ENCODE measurements around the gene OR2M3. TPM values are rescaled to one million over a fixed set of nuclear protein-coding genes. Genes with fewer than 3 reads are reported as not detected.

Gene OR2M3
- total and polyA plus RNA-seq, 2 of the 4 experiments (the other 2 are of a cell fraction): not detected

- intact Hi-C loops (cut with micrococcal nuclease): no loop called here
- no CpG with 5 or more reads among the region's 2 CpGs for WGBS, 2 experiments (ENCODE audit: extremely low coverage in 2 of 2, insufficient read length in 1 of 2)
- ATAC-seq (ENCODE audit: low read depth) (no peak), DNase-seq (no peak)
- in situ Hi-C loops (cut with MboI; ENCODE audit: low sequenced_read_pairs): no loop called here
- Histone ChIP-seq H2BK15ac (ENCODE audit: low read depth, low read length) (no peak within 1 kb of the TSS), H3K9me1 (ENCODE audit: insufficient read depth, low read length) (no peaks in the 10 kb centered on the region), H3K4me3 (ENCODE audit: insufficient read depth, low read depth, low read length) (no peak within 1 kb of the TSS), H3K56ac (ENCODE audit: extremely low read depth, insufficient read depth, low read length) (no peak within 1 kb of the TSS), H2AK9ac (replicated peaks; ENCODE audit: low read depth, low read length, poor library complexity) (no peak within 1 kb of the TSS), H3K23ac (ENCODE audit: low read depth, low read length) (no peak within 1 kb of the TSS), H3K9ac (ENCODE audit: low read depth, low read length) (no peak within 1 kb of the TSS), H3K4me2 (ENCODE audit: low read depth, low read length) (no peak within 1 kb of the TSS), H4K91ac (ENCODE audit: insufficient read depth, low read depth, low read length) (no peak within 1 kb of the TSS), H3K79me1 (ENCODE audit: low read depth in 1 of 2, low read length in 2 of 2) (no peaks in the 10 kb centered on the region), H3K9me3 (ENCODE audit: control insufficient read depth, insufficient read depth, low read length) (peaks cover 10% of the 10 kb centered on the region), H2BK20ac (ENCODE audit: low read depth, low read length) (no peak within 1 kb of the TSS), H2BK5ac (ENCODE audit: low read depth, low read length, poor library complexity, severe bottlenecking) (no peak within 1 kb of the TSS), H3K27me3 (ENCODE audit: control insufficient read depth, insufficient read depth, low read length) (no peaks in the 10 kb centered on the region), H2AFZ (replicated peaks; ENCODE audit: low read length, poor library complexity) (no peak within 1 kb of the TSS), H2AK5ac (ENCODE audit: low read depth, low read length) (no peak within 1 kb of the TSS), H3K4me1 (ENCODE audit: control insufficient read depth, insufficient read depth, low read length) (no peaks in the 10 kb centered on the region), H3K27ac (ENCODE audit: insufficient read depth, low read length) (no peak within 1 kb of the TSS), H4K8ac (ENCODE audit: low read depth in 2 of 2, low read length in 2 of 2) (no peak within 1 kb of the TSS), H3K18ac (ENCODE audit: low read depth, low read length) (no peak within 1 kb of the TSS), H2BK120ac (ENCODE audit: low read depth, low read length) (no peak within 1 kb of the TSS), H4K5ac (ENCODE audit: low read depth, low read length) (no peak within 1 kb of the TSS), H3K36me3 (ENCODE audit: control insufficient read depth, insufficient read depth, low read length) (no peaks in the 10 kb centered on the region), H3K4ac (ENCODE audit: low read depth, low read length) (no peak within 1 kb of the TSS), H4K20me1 (ENCODE audit: insufficient read depth, low read length) (no peaks in the 10 kb centered on the region), H3K14ac (replicated peaks; ENCODE audit: low read depth, low read length) (no peak within 1 kb of the TSS)
- dilution Hi-C loops (cut with HindIII; ENCODE audit: low sequenced_read_pairs, unreplicated experiment): no loop called here
- no TSS peak for BruUV-seq (replicated peaks)
- ChIA-PET POLR2A (ENCODE audit: unreplicated experiment) (no interaction called here), CTCF (no interaction called here)
- TF ChIP-seq RAD21 (IDR thresholded peaks at IDR 0.05; ENCODE audit: low read length): no peak
- TF ChIP-seq NFE2L2 (IDR thresholded peaks at IDR 0.05; ENCODE audit: low read depth, low read length): no peak
- TF ChIP-seq RCOR1 (IDR thresholded peaks at IDR 0.05; ENCODE audit: insufficient replicate concordance, low read length): no peak
- no peak for TF ChIP-seq MXI1 (IDR thresholded peaks at IDR 0.05; ENCODE audit: borderline replicate concordance, low read depth, low read length)
- no peak for TF ChIP-seq FOS (IDR thresholded peaks at IDR 0.05; ENCODE audit: low read depth, low read length)
- TF ChIP-seq MAFK (IDR thresholded peaks at IDR 0.05; ENCODE audit: low read depth, low read length): no peak
- TF ChIP-seq MAZ (IDR thresholded peaks at IDR 0.05; ENCODE audit: borderline replicate concordance, low read depth, low read length): no peak
- no peak for TF ChIP-seq CEBPB (IDR thresholded peaks at IDR 0.05; ENCODE audit: low read depth, low read length)
- TF ChIP-seq CHD1 (IDR thresholded peaks at IDR 0.05; ENCODE audit: low read depth, low read length): no peak
- TF ChIP-seq BHLHE40 (IDR thresholded peaks at IDR 0.05; ENCODE audit: low read depth, low read length): no peak
- no peak for TF ChIP-seq POLR2A (IDR thresholded peaks at IDR 0.05; ENCODE audit: low read depth, low read length)
- no peak for TF ChIP-seq ELK1 (IDR thresholded peaks at IDR 0.05; ENCODE audit: borderline replicate concordance, low read depth, low read length)
- no peak for TF ChIP-seq SMC3 (IDR thresholded peaks at IDR 0.05; ENCODE audit: low read depth, low read length)
- no peak for TF ChIP-seq RFX5 (IDR thresholded peaks at IDR 0.05; ENCODE audit: low read depth, low read length)
- TF ChIP-seq, protein P1, sequence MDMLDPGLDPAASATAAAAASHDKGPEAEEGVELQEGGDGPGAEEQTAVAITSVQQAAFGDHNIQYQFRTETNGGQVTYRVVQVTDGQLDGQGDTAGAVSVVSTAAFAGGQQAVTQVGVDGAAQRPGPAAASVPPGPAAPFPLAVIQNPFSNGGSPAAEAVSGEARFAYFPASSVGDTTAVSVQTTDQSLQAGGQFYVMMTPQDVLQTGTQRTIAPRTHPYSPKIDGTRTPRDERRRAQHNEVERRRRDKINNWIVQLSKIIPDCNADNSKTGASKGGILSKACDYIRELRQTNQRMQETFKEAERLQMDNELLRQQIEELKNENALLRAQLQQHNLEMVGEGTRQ (IDR thresholded peaks at IDR 0.05; ENCODE audit: low read depth, low read length): no peak
- TF ChIP-seq, protein P2, sequence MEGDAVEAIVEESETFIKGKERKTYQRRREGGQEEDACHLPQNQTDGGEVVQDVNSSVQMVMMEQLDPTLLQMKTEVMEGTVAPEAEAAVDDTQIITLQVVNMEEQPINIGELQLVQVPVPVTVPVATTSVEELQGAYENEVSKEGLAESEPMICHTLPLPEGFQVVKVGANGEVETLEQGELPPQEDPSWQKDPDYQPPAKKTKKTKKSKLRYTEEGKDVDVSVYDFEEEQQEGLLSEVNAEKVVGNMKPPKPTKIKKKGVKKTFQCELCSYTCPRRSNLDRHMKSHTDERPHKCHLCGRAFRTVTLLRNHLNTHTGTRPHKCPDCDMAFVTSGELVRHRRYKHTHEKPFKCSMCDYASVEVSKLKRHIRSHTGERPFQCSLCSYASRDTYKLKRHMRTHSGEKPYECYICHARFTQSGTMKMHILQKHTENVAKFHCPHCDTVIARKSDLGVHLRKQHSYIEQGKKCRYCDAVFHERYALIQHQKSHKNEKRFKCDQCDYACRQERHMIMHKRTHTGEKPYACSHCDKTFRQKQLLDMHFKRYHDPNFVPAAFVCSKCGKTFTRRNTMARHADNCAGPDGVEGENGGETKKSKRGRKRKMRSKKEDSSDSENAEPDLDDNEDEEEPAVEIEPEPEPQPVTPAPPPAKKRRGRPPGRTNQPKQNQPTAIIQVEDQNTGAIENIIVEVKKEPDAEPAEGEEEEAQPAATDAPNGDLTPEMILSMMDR (conservative IDR thresholded peaks at IDR 0.05; ENCODE audit: low read depth, low read length): no peak
Observed at GRCh38 chr1:248231117-248231516, 34.1 kb downstream of the OR2M3 start, which contains the start of gene OR2M4. OR2M4 (plus strand) TSS chr1:248231417; CDS start chr1:248238929, 7,512 bp downstream.
